ENCODE measurements around the gene TFIP11.

TFIP11 gene

DNA sequence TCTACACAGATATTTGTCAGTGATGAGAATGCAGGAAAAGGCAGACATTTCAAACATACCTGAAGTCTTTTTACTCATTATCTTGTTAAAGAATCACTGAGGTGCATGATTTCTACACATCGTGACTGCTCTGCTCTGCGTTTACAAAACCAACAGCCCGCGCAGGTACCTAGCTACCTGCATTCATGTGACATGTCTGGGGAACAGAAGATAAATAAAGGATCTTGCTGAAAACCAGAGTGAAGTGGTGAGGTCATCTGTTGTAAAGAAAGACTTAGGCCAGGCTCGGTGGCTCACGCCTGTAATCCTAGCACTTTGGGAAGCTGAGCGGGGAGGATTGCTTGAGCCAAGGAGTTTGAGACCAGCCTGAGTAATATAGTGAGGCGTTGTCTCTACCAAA, 67.5 kb downstream of the TFIP11 start:
- Histone ChIP-seq H3K4me3 (ENCODE audit: low read length) (no peak overlapping the region), H3K9ac (ENCODE audit: low read length) (no peak overlapping the region), H3K36me3 (replicated peaks; ENCODE audit: low read depth, low read length) (peaks cover 57% of the 10 kb centered on the region), H3K4me2 (ENCODE audit: low read length) (no peak overlapping the region), H4K20me1 (ENCODE audit: insufficient read depth, low read length) (peaks cover 51% of the 10 kb centered on the region), H3K27me3 (ENCODE audit: low read depth, low read length) (no peaks in the 10 kb centered on the region), H3K4me1 (ENCODE audit: low read length) (peaks cover 14% of the 10 kb centered on the region), H2AFZ (ENCODE audit: low read depth, low read length) (no peak overlapping the region), H3K27ac (ENCODE audit: low read length) (no peak overlapping the region), H3K9me3 (ENCODE audit: insufficient read depth, low read length) (no peaks in the 10 kb centered on the region), H3K79me2 (ENCODE audit: low read length) (peaks cover 49% of the 10 kb centered on the region)
- no peak for TF ChIP-seq EZH2phosphoT487 (IDR thresholded peaks at IDR 0.05; ENCODE audit: low read depth)
- TF ChIP-seq, protein P1, sequence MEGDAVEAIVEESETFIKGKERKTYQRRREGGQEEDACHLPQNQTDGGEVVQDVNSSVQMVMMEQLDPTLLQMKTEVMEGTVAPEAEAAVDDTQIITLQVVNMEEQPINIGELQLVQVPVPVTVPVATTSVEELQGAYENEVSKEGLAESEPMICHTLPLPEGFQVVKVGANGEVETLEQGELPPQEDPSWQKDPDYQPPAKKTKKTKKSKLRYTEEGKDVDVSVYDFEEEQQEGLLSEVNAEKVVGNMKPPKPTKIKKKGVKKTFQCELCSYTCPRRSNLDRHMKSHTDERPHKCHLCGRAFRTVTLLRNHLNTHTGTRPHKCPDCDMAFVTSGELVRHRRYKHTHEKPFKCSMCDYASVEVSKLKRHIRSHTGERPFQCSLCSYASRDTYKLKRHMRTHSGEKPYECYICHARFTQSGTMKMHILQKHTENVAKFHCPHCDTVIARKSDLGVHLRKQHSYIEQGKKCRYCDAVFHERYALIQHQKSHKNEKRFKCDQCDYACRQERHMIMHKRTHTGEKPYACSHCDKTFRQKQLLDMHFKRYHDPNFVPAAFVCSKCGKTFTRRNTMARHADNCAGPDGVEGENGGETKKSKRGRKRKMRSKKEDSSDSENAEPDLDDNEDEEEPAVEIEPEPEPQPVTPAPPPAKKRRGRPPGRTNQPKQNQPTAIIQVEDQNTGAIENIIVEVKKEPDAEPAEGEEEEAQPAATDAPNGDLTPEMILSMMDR (IDR thresholded peaks at IDR 0.05; ENCODE audit: low read depth, low read length) = no peak

- Histone ChIP-seq H3K4me3 (ENCODE audit: low read length) (no peak overlapping the region), H3K4me2 (ENCODE audit: low read length) (no peak overlapping the region), H3K36me3 (replicated peaks; ENCODE audit: low read depth, low read length) (peaks cover 62% of the 10 kb centered on the region), H3K27ac (ENCODE audit: low read length) (no peak overlapping the region), H3K27me3 (ENCODE audit: low read depth, low read length) (no peaks in the 10 kb centered on the region), H3K9me3 (ENCODE audit: insufficient read depth, low read length) (no peaks in the 10 kb centered on the region), H2AFZ (ENCODE audit: low read depth, low read length) (no peak overlapping the region), H4K20me1 (ENCODE audit: insufficient read depth, low read length) (peaks cover 57% of the 10 kb centered on the region), H3K79me2 (ENCODE audit: low read length) (peaks cover 56% of the 10 kb centered on the region), H3K4me1 (ENCODE audit: low read length) (peaks cover 14% of the 10 kb centered on the region), H3K9ac (ENCODE audit: low read length) (no peak overlapping the region)
- no peak for TF ChIP-seq EZH2phosphoT487 (IDR thresholded peaks at IDR 0.05; ENCODE audit: low read depth)
- TF ChIP-seq, protein P1 (IDR thresholded peaks at IDR 0.05; ENCODE audit: low read depth, low read length) = no peak
Measured at GRCh38 chr22:26443901-26444690, 68.2 kb downstream of the TFIP11 start.

DNA sequence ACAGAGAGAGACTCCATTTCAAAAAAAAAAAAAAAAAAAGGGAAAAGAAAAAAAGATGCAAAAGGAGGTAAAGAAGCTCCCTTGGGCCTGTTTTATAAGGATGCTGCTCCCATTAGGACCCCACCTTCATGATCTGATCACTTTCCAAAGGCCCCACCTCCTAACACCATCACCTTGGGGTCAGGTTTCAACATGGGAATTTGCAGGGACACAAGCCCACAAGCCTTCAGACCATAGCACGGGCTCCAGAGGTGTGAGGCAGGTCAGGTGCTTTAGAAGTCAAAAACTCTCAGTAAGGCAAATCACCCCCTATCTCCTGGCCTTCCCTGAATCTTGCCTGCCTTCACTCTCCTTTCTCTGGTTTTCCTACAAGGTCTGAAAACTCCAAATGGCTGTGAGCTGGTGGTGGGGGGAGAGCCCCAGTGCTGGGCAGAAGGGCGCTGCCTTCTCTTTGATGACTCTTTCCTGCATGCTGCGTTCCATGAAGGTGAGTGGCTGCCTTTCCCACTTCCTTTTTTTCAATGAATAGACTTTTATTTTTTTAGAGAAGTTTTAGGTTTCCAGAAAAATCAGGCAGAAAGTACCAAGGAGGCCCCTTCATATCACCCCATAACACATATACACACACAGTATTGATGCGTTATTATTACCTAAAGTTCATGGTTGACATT, 70.1 kb downstream of the TFIP11 start:
- Histone ChIP-seq H3K79me2 (ENCODE audit: low read length) (peaks cover 72% of the 10 kb centered on the region), H3K27ac (ENCODE audit: low read length) (no peak overlapping the region), H3K27me3 (ENCODE audit: low read depth, low read length) (no peaks in the 10 kb centered on the region), H2AFZ (ENCODE audit: low read depth, low read length) (no peak overlapping the region), H3K9ac (ENCODE audit: low read length) (no peak overlapping the region), H3K4me2 (ENCODE audit: low read length) (no peak overlapping the region), H3K4me1 (ENCODE audit: low read length) (peaks cover 14% of the 10 kb centered on the region), H3K4me3 (ENCODE audit: low read length) (no peak overlapping the region), H3K9me3 (ENCODE audit: insufficient read depth, low read length) (no peaks in the 10 kb centered on the region), H4K20me1 (ENCODE audit: insufficient read depth, low read length) (peaks cover 72% of the 10 kb centered on the region), H3K36me3 (replicated peaks; ENCODE audit: low read depth, low read length) (peaks cover 62% of the 10 kb centered on the region)
- TF ChIP-seq, protein P1 (IDR thresholded peaks at IDR 0.05; ENCODE audit: low read depth, low read length) = no peak
- TF ChIP-seq EZH2phosphoT487 (IDR thresholded peaks at IDR 0.05; ENCODE audit: low read depth) = no peak

Data from OCI-LY3 (cell line).